ENCODE data around the gene FOXO3B.
"Not testable (repeated sequence)": the region's sequence is repeated elsewhere in the genome, so short reads cannot be mapped to it uniquely, and the experiment has no call there.

DNA sequence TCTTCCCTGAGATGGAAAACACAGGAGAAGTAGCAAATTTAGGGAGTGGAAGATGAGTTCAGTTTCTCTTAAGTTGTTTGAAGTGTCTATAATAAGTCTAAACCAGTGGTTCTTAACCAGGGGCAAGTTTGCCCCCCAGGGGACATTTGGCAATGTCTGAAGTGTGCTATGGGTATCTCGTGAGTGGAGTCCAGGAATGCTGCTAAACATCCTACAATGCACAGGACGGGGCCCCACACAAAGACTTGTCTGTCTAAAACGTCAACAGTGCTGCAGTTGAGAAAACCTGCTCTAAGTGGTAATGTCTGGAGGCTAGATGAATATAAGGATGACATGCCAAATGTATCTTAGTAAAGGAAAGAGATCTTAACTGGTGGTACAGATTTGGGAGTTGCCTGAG, 23.8 kb upstream of the FOXO3B start:
- TF ChIP-seq EZH2 (IDR thresholded peaks at IDR 0.05; ENCODE audit: insufficient read depth, poor library complexity, severe bottlenecking); EZH2phosphoT487 (IDR thresholded peaks at IDR 0.05; ENCODE audit: insufficient read depth, low read depth): not testable (repeated sequence)

Measured in GM23248 (cell line).